HEK293 (cell line): Measurements from ENCODE around the gene RNF151.

Source experiments
- CTCF ChIA-PET: fragments of 350-600 bp; formaldehyde crosslinking; extraction: SDS; loops from one replicate; lab custom pipeline; 2021; ENCODE audit warnings: antibody characterized with exemption; lab: Yijun Ruan, JAX
- POLR2A ChIA-PET: fragments of 300-600 bp; formaldehyde crosslinking; extraction: SDS; loops from one replicate; lab custom pipeline; 2020; ENCODE audit warnings: antibody characterized with exemption, inconsistent platforms; lab: Yijun Ruan, JAX
- H3K27ac ChIP-seq: fragments of 200-500 bp; sonication (Bioruptor generic); 2 replicates; pipeline ENCODE4 v1.5.1; 2014; ENCODE audit warnings: low read depth, low read length, control low read depth, inconsistent platforms; ENCODE audit errors: extremely low read depth
- H3K36me3 ChIP-seq, 2 experiments: fragments of 200-500 bp in 1 of 2; sonication (Bioruptor generic) in 1 of 2; 1 replicate in 1 of 2; 2 replicates in 1 of 2; pipeline ENCODE4 v1.5.1; 2014 to 2017; ENCODE audit warnings: inconsistent platforms in 2 of 2, low read length in 2 of 2; ENCODE audit not compliant: control insufficient read depth in 2 of 2, insufficient read depth in 1 of 2
- H3K4me1 ChIP-seq: fragments of 200-500 bp; sonication (Bioruptor generic); 2 replicates; pipeline ENCODE4 v1.5.1; 2014; ENCODE audit warnings: mild to moderate bottlenecking, low read length, inconsistent platforms; ENCODE audit not compliant: control insufficient read depth, insufficient read depth
- H3K4me3 ChIP-seq: 2 replicates; pipeline ENCODE4 v1.5.1; 2011; ENCODE audit warnings: low read depth, mild to moderate bottlenecking, control low read depth, low read length, moderate library complexity
- H3K9me3 ChIP-seq: fragments of 200-500 bp; sonication (Bioruptor generic); 2 replicates; pipeline ENCODE4 v1.5.1; 2014; ENCODE audit warnings: low read depth, low read length, inconsistent platforms; ENCODE audit not compliant: control insufficient read depth, insufficient read depth
- EGR2 ChIP-seq: fragments of 450-650 bp; formaldehyde crosslinking; IDR thresholded peaks from 2 replicates; pipeline ENCODE4 v1.5.1; 2016; ENCODE audit warnings: low read depth, missing biosample characterization, missing genetic modification characterization
- KLF8 ChIP-seq: fragments of 450-650 bp; formaldehyde crosslinking; IDR thresholded peaks from 2 replicates; pipeline ENCODE4 v1.5.1; 2016; ENCODE audit warnings: missing biosample characterization, missing genetic modification characterization
- KLF9 ChIP-seq: fragments of 450-650 bp; formaldehyde crosslinking; IDR thresholded peaks from 2 replicates; pipeline ENCODE4 v1.5.1; 2016; ENCODE audit warnings: missing biosample characterization, missing genetic modification characterization, low read depth
- MYNN ChIP-seq: fragments of 450-650 bp; formaldehyde crosslinking; IDR thresholded peaks from 2 replicates; pipeline ENCODE4 v1.5.1; 2016; ENCODE audit warnings: missing biosample characterization, missing genetic modification characterization, borderline replicate concordance
- PRDM1 ChIP-seq: fragments of 450-650 bp; formaldehyde crosslinking; IDR thresholded peaks from 2 replicates; pipeline ENCODE4; 2016; ENCODE audit warnings: missing biosample characterization, missing genetic modification characterization
- ZEB2 ChIP-seq: fragments of 450-650 bp; formaldehyde crosslinking; IDR thresholded peaks from 2 replicates; pipeline ENCODE4 v1.5.1; 2016; ENCODE audit warnings: missing biosample characterization, missing genetic modification characterization
- ZNF133 ChIP-seq: fragments of 450-650 bp; formaldehyde crosslinking; IDR thresholded peaks from 2 replicates; pipeline ENCODE4 v1.5.1; 2016; ENCODE audit warnings: missing biosample characterization, missing genetic modification characterization
- ZNF146 ChIP-seq: fragments of 450-650 bp; formaldehyde crosslinking; IDR thresholded peaks from 2 replicates; pipeline ENCODE4 v1.5.1; 2016; ENCODE audit warnings: missing biosample characterization, missing genetic modification characterization
- ZNF184 ChIP-seq: fragments of 450-650 bp; IDR thresholded peaks from 2 replicates; pipeline ENCODE4 v1.5.1; 2018; ENCODE audit warnings: missing biosample characterization, mild to moderate bottlenecking, missing genetic modification characterization
- ZNF335 ChIP-seq: fragments of 450-650 bp; formaldehyde crosslinking; conservative IDR thresholded peaks from 2 replicates; pipeline ENCODE4 v1.5.1; 2016; ENCODE audit warnings: missing biosample characterization, missing genetic modification characterization
- ZNF341 ChIP-seq: fragments of 450-650 bp; formaldehyde crosslinking; IDR thresholded peaks from 2 replicates; pipeline ENCODE4; 2016; ENCODE audit warnings: low read depth, missing biosample characterization, missing genetic modification characterization
- ZNF391 ChIP-seq: fragments of 450-650 bp; formaldehyde crosslinking; IDR thresholded peaks from 2 replicates; pipeline ENCODE4 v1.5.1; 2016; ENCODE audit warnings: low read depth, missing biosample characterization, missing genetic modification characterization, borderline replicate concordance
- ZNF529 ChIP-seq: fragments of 450-650 bp; formaldehyde crosslinking; IDR thresholded peaks from 2 replicates; pipeline ENCODE4 v1.5.1; 2017; ENCODE audit warnings: missing genetic modification characterization, missing biosample characterization; ENCODE audit not compliant: insufficient replicate concordance
- ZNF544 ChIP-seq: fragments of 450-650 bp; formaldehyde crosslinking; IDR thresholded peaks from 2 replicates; pipeline ENCODE4 v1.5.0; 2017; ENCODE audit warnings: missing biosample characterization, missing genetic modification characterization
- ZNF549 ChIP-seq: fragments of 450-650 bp; IDR thresholded peaks from 2 replicates; pipeline ENCODE4 v1.5.1; 2018; ENCODE audit warnings: missing biosample characterization, missing genetic modification characterization, mild to moderate bottlenecking, inconsistent platforms, moderate library complexity
- TF ChIP-seq, protein P1 (sequence below): fragments of 450-650 bp; formaldehyde crosslinking; IDR thresholded peaks from 2 replicates; pipeline ENCODE4 v1.5.1; 2017; ENCODE audit warnings: missing biosample characterization, missing genetic modification characterization
- TF ChIP-seq, protein P2 (sequence below): fragments of 450-650 bp; formaldehyde crosslinking; IDR thresholded peaks from 2 replicates; pipeline ENCODE4 v1.5.1; 2016; ENCODE audit warnings: missing biosample characterization, missing genetic modification characterization
- TF ChIP-seq, protein P3 (sequence below): fragments of 450-650 bp; formaldehyde crosslinking; IDR thresholded peaks from 2 replicates; pipeline ENCODE4 v1.5.1; 2016; ENCODE audit warnings: missing biosample characterization, missing genetic modification characterization
- TF ChIP-seq, protein P4 (sequence below): fragments of 450-650 bp; formaldehyde crosslinking; IDR thresholded peaks from 2 replicates; pipeline ENCODE4 v1.5.1; 2016; ENCODE audit warnings: missing biosample characterization, missing genetic modification characterization, low read depth
- TF ChIP-seq, protein P5 (sequence below): fragments of 450-650 bp; formaldehyde crosslinking; IDR thresholded peaks from 2 replicates; pipeline ENCODE4 v1.5.0; 2017; ENCODE audit warnings: missing biosample characterization, missing genetic modification characterization, borderline replicate concordance

Gene RNF151

DNA sequence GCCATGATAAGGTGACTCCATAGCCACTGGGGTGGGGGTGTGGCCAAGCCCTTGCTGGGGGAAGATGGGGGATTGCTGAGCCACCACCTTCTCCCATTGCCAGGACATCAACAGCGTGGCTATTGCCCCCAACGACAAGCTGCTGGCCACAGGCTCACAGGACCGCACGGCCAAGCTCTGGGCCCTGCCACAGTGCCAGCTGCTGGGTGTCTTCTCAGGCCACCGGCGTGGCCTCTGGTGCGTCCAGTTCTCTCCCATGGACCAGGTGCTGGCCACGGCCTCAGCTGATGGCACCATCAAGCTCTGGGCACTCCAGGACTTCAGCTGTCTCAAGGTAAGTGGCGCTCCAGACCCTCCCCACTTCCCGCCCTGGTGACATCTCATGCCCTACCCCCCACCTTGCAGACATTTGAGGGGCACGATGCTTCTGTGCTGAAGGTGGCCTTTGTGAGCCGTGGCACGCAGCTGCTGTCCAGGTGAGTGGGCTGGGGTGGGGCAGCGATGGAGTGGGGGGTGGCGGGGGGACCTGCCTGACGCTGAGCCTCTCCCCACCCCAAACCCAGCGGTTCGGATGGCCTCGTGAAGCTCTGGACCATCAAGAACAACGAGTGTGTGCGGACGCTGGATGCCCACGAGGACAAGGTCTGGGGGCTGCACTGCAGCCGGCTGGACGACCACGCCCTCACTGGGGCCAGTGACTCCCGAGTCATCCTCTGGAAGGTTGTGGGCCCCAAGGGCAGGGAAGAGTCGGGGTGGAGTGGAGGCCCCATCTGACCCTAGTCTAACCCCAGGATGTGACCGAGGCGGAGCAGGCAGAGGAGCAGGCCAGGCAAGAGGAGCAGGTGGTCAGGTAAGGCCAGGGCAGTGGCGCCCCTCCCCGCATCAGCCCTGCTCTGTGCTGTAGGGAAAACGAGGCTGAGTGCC is 10.6 kb downstream of the RNF151 start:
- POLR2A ChIA-PET, result interaction anchor here (0.6 to 10.1 kb wide), 4 partner anchors 12 to 1337 kb away, joined by 3 to 76 read pairs (median 4); partner anchors contain the start of genes RPS2 and TRAF7
- no peak for TF ChIP-seq PRDM1 (tag by site-specific recombination)
- H3K4me3 ChIP-seq, result no peak overlapping the region
- CTCF ChIA-PET, result interaction anchor here (0.6 kb wide), 1 partner anchor 164 kb away, joined by 3 read pairs; no protein-coding TSS in a partner anchor
- H3K9me3 ChIP-seq, result no peaks in the 10 kb centered on the region
- no peaks in the 10 kb centered on the region for H3K4me1 ChIP-seq
- no peak overlapping the region for H3K27ac ChIP-seq
- H3K36me3 ChIP-seq, result peaks cover 0 to 59% of the 10 kb centered on the region in 2 experiments; a peak in 1 of 3 replicates

DNA sequence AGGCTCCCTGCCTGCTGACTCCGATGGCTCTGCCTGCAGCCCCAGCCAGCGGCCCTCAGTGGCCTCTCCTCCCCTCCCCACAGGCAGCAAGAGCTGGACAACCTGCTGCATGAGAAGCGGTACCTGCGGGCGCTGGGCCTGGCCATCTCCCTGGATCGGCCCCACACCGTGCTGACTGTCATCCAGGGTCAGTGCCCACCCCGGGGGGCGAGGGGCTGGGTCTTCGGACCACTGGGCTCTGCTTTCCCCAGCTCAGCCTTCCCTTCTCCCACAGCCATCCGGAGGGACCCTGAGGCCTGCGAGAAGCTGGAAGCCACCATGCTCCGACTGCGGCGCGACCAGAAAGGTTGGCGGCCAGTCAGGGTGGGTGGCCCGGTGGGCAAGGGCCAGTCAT is 11.2 kb downstream of the RNF151 start:
- H3K27ac ChIP-seq, result no peak overlapping the region
- H3K9me3 ChIP-seq, result no peaks in the 10 kb centered on the region
- peaks cover 0 to 59% of the 10 kb centered on the region in 2 experiments; a peak in 1 of 3 replicates for H3K36me3 ChIP-seq
- POLR2A ChIA-PET, result interaction anchor here (0.6 to 10.1 kb wide), 3 partner anchors 13 to 1338 kb away, joined by 4 to 76 read pairs (median 4); partner anchors contain the start of gene RPS2
- no peak overlapping the region for H3K4me3 ChIP-seq
- H3K4me1 ChIP-seq, result peaks cover under 1% of the 10 kb centered on the region; the same call in 1 of the 2 replicates
- TF ChIP-seq, protein P1, sequence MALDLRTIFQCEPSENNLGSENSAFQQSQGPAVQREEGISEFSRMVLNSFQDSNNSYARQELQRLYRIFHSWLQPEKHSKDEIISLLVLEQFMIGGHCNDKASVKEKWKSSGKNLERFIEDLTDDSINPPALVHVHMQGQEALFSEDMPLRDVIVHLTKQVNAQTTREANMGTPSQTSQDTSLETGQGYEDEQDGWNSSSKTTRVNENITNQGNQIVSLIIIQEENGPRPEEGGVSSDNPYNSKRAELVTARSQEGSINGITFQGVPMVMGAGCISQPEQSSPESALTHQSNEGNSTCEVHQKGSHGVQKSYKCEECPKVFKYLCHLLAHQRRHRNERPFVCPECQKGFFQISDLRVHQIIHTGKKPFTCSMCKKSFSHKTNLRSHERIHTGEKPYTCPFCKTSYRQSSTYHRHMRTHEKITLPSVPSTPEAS (tag by site-specific recombination), result no peak
- TF ChIP-seq, protein P2, sequence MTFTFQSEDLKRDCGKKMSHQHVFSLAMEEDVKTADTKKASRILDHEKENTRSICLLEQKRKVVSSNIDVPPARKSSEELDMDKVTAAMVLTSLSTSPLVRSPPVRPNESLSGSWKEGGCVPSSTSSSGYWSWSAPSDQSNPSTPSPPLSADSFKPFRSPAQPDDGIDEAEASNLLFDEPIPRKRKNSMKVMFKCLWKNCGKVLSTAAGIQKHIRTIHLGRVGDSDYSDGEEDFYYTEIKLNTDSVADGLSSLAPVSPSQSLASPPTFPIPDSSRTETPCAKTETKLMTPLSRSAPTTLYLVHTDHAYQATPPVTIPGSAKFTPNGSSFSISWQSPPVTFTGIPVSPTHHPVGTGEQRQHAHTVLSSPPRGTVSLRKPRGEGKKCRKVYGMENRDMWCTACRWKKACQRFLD (tag by site-specific recombination), result no peak
- TF ChIP-seq, protein P3, sequence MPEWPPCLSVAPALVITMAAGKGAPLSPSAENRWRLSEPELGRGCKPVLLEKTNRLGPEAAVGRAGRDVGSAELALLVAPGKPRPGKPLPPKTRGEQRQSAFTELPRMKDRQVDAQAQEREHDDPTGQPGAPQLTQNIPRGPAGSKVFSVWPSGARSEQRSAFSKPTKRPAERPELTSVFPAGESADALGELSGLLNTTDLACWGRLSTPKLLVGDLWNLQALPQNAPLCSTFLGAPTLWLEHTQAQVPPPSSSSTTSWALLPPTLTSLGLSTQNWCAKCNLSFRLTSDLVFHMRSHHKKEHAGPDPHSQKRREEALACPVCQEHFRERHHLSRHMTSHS (tag by site-specific recombination), result no peak
- CTCF ChIA-PET, result no interaction called here

DNA sequence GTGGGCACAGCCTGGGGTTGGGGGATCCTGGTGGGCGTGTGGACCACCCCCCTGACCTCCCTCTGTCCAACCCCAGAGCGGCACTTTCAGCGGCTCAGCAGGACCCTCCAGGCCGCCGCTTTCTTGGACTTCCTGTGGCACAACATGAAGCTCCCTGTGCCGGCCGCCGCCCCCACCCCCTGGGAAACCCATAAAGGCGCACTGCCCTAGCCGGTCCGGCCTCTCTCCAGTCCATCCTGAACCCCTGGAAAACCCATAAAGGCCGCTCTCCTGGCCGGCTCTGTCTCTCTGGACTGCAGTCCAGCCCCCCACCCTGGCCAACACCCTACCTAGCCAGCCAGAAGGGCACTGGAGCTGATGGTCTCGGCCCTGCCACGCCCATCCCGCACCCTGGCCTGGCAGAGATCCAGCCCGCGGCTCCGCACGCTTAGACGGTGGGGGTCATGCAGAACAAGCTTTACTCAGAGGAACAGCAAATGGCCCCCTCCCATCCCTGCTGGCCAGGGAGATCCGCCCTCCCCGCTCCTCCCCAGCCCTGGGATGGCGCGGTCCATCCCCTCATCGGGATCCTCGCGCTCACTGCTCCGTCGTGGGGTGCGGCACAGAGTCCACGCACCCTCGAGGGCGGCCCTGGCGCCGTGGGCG is 11.9 kb downstream of the RNF151 start:
- no peak overlapping the region for H3K4me3 ChIP-seq

More for the DNA sequence above, 11.9 kb downstream of the RNF151 start:
- H3K9me3 ChIP-seq, result no peaks in the 10 kb centered on the region
- H3K27ac ChIP-seq, result no peak overlapping the region
- TF ChIP-seq ZNF341 (tag by site-specific recombination), result 0 out of 2 replicates have a peak, but pooled peaks have one; percentile 16
- peak; percentile 50 for TF ChIP-seq KLF9 (tag by site-specific recombination)
- TF ChIP-seq ZNF133, result no peak
- TF ChIP-seq ZNF335 (tag by site-specific recombination), result no peak
- TF ChIP-seq, protein P4, sequence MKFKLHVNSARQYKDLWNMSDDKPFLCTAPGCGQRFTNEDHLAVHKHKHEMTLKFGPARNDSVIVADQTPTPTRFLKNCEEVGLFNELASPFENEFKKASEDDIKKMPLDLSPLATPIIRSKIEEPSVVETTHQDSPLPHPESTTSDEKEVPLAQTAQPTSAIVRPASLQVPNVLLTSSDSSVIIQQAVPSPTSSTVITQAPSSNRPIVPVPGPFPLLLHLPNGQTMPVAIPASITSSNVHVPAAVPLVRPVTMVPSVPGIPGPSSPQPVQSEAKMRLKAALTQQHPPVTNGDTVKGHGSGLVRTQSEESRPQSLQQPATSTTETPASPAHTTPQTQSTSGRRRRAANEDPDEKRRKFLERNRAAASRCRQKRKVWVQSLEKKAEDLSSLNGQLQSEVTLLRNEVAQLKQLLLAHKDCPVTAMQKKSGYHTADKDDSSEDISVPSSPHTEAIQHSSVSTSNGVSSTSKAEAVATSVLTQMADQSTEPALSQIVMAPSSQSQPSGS (tag by site-specific recombination), result no peak
- no peak for TF ChIP-seq ZNF391 (tag by site-specific recombination)
- TF ChIP-seq EGR2, result no peak
- no peak for TF ChIP-seq ZNF146 (tag by site-specific recombination)
- no peak for TF ChIP-seq PRDM1 (tag by site-specific recombination)
- no peak for TF ChIP-seq ZNF544 (tag by site-specific recombination)
- peak; percentile 38 for TF ChIP-seq KLF8 (tag by site-specific recombination)
- TF ChIP-seq ZNF549, result no peak
- no peak for TF ChIP-seq ZEB2 (tag by site-specific recombination)
- TF ChIP-seq, protein P5, sequence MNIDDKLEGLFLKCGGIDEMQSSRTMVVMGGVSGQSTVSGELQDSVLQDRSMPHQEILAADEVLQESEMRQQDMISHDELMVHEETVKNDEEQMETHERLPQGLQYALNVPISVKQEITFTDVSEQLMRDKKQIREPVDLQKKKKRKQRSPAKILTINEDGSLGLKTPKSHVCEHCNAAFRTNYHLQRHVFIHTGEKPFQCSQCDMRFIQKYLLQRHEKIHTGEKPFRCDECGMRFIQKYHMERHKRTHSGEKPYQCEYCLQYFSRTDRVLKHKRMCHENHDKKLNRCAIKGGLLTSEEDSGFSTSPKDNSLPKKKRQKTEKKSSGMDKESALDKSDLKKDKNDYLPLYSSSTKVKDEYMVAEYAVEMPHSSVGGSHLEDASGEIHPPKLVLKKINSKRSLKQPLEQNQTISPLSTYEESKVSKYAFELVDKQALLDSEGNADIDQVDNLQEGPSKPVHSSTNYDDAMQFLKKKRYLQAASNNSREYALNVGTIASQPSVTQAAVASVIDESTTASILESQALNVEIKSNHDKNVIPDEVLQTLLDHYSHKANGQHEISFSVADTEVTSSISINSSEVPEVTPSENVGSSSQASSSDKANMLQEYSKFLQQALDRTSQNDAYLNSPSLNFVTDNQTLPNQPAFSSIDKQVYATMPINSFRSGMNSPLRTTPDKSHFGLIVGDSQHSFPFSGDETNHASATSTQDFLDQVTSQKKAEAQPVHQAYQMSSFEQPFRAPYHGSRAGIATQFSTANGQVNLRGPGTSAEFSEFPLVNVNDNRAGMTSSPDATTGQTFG, result no peak
- TF ChIP-seq ZNF184 (tag by site-specific recombination), result no peak
- TF ChIP-seq MYNN, result no peak
- no peak for TF ChIP-seq ZNF529 (tag by site-specific recombination)
- peaks cover 4% of the 10 kb centered on the region; the same call in 1 of the 2 replicates for H3K4me1 ChIP-seq
- peaks cover 0 to 59% of the 10 kb centered on the region in 2 experiments; a peak in 1 of 3 replicates for H3K36me3 ChIP-seq
- POLR2A ChIA-PET, result interaction anchor here (0.6 to 10.1 kb wide), 4 partner anchors 13 to 196 kb away, joined by 3 to 76 read pairs (median 6); partner anchors contain the start of genes NUBP2, RPS2 and SPSB3
- CTCF ChIA-PET, result interaction anchor here (0.6 to 0.7 kb wide), 2 partner anchors 8 to 114 kb away, joined by 3 to 6 read pairs; no protein-coding TSS in a partner anchor
